HepG2 (cell line): ENCODE measurements around the gene INF2. TPM values are rescaled to one million over a fixed set of nuclear protein-coding genes. Genes with fewer than 3 reads are reported as not detected.
A peak's percentile ranks its signal among the peaks of the same experiment; 100 is the strongest.

Experiments
- ADNP ChIP-seq: sonication (generic); formaldehyde crosslinking; IDR thresholded peaks from 2 replicates; pipeline ENCODE4 v1.4.0; 2020; ENCODE audit warnings: missing genetic modification reagents
- ATF3 ChIP-seq: sonication (generic); formaldehyde crosslinking; IDR thresholded peaks from 2 replicates; pipeline ENCODE4 v1.4.0; 2020; ENCODE audit warnings: missing genetic modification reagents
- ETV6 ChIP-seq: sonication (generic); formaldehyde crosslinking; conservative IDR thresholded peaks from 2 replicates; pipeline ENCODE4 v1.4.0; 2020; ENCODE audit warnings: missing genetic modification reagents
- HDAC6 ChIP-seq: fragments of 200-600 bp; sonication (generic); IDR thresholded peaks from 2 replicates; pipeline ENCODE4 v1.7.0; 2017; ENCODE audit warnings: mild to moderate bottlenecking, antibody characterized with exemption, low read length, low read depth
- KDM4B ChIP-seq: sonication (generic); formaldehyde crosslinking; IDR thresholded peaks from 2 replicates; pipeline ENCODE4 v1.4.0; 2020; ENCODE audit warnings: missing genetic modification reagents
- NR2F6 ChIP-seq, 2 experiments: IDR thresholded peaks; 2 replicates each; pipeline ENCODE4 v1.6.1; 2016; ENCODE audit warnings: antibody characterized with exemption in 1 of 2, mild to moderate bottlenecking in 1 of 2
- PHF8 ChIP-seq: sonication (generic); formaldehyde crosslinking; IDR thresholded peaks from 2 replicates; pipeline ENCODE4 v1.5.0; 2020; ENCODE audit warnings: missing genetic modification reagents
- PRMT3 ChIP-seq: sonication (generic); formaldehyde crosslinking; IDR thresholded peaks from 2 replicates; pipeline ENCODE4 v1.8.1; 2022; ENCODE audit warnings: low read depth, mild to moderate bottlenecking, moderate library complexity, missing genetic modification reagents, borderline replicate concordance
- RFX5 ChIP-seq: IDR thresholded peaks from 2 replicates; pipeline ENCODE4 v1.6.1; 2011; ENCODE audit warnings: low read depth, low read length, improper control_type of control experiment
- SMAD3 ChIP-seq: sonication (generic); formaldehyde crosslinking; IDR thresholded peaks from 2 replicates; pipeline ENCODE4 v1.4.0; 2020; ENCODE audit warnings: missing genetic modification reagents
- SOX5 ChIP-seq: IDR thresholded peaks from 2 replicates; pipeline ENCODE4 v1.6.1; 2016; ENCODE audit warnings: borderline replicate concordance
- TMF1 ChIP-seq: sonication (generic); formaldehyde crosslinking; IDR thresholded peaks from 2 replicates; pipeline ENCODE4 v1.8.1; 2022; ENCODE audit warnings: low read depth, missing genetic modification reagents
- ZBTB44 ChIP-seq: sonication (generic); formaldehyde crosslinking; IDR thresholded peaks from 2 replicates; pipeline ENCODE4 v1.4.0; 2020; ENCODE audit warnings: missing genetic modification reagents
- ZNF101 ChIP-seq: sonication (generic); formaldehyde crosslinking; IDR thresholded peaks from 2 replicates; pipeline ENCODE4 v1.4.0; 2020; ENCODE audit warnings: mild to moderate bottlenecking, low read depth, missing genetic modification reagents, borderline replicate concordance
- ZNF337 ChIP-seq: sonication (generic); formaldehyde crosslinking; IDR thresholded peaks from 2 replicates; pipeline ENCODE4 v1.5.1; 2020; ENCODE audit warnings: missing genetic modification reagents, low read depth, mild to moderate bottlenecking, borderline replicate concordance
- ZNF432 ChIP-seq: sonication (generic); formaldehyde crosslinking; IDR thresholded peaks from 2 replicates; pipeline ENCODE4 v1.5.0; 2020; ENCODE audit warnings: missing genetic modification reagents, mild to moderate bottlenecking, borderline replicate concordance
- ZNF557 ChIP-seq: sonication (generic); formaldehyde crosslinking; IDR thresholded peaks from 2 replicates; pipeline ENCODE4 v1.4.0; 2020; ENCODE audit warnings: missing genetic modification reagents
- ZNF747 ChIP-seq: sonication (generic); formaldehyde crosslinking; IDR thresholded peaks from 2 replicates; pipeline ENCODE4 v1.8.1; 2023; ENCODE audit warnings: missing genetic modification reagents, mild to moderate bottlenecking, borderline replicate concordance
- polyA plus RNA-seq, 8 experiments: library from polyadenylated mRNA; depleted of rRNA in 3 of 8; stranded (reverse) in 7 of 8; unstranded in 1 of 8; fragments of >200 nt; fragmentation: Illumina TruSeq in 4 of 8; extraction: Trizol in 4 of 8; gene quantifications; 2 replicates each; pipeline versions ENCODE4 v1.2.1 to v1.2.3, GENCODE V29; 2011 to 2016; ENCODE audit warnings: low read depth in 4 of 8, missing spikeins in 1 of 8, mixed read lengths in 1 of 8; ENCODE audit not compliant: insufficient read depth in 1 of 8
- total RNA-seq, 5 experiments: library from RNA; depleted of rRNA; stranded (reverse); fragments of >200 nt; fragmentation: Illumina TruSeq; extraction: Trizol; gene quantifications; 2 replicates each; pipeline ENCODE4 v1.2.3, GENCODE V29; 2016; ENCODE audit warnings: low read depth in 1 of 5
- TF ChIP-seq, protein P1 (sequence below): sonication (generic); formaldehyde crosslinking; IDR thresholded peaks from 2 replicates; pipeline ENCODE4 v1.4.0; 2020; ENCODE audit warnings: low read depth, mild to moderate bottlenecking, missing genetic modification reagents
- TF ChIP-seq, protein P2 (sequence below): sonication (generic); formaldehyde crosslinking; IDR thresholded peaks from 2 replicates; pipeline ENCODE4 v1.4.0; 2020; ENCODE audit warnings: missing genetic modification reagents
- TF ChIP-seq, protein P3 (sequence below), 2 experiments: sonication (generic) in 1 of 2; formaldehyde crosslinking in 1 of 2; IDR thresholded peaks; 2 replicates each; pipeline versions ENCODE4 v1.5.1 to v1.6.1; 2011 to 2020; ENCODE audit warnings: borderline replicate concordance in 1 of 2, low read depth in 1 of 2, low read length in 1 of 2, mild to moderate bottlenecking in 1 of 2, missing genetic modification reagents in 1 of 2, moderate library complexity in 1 of 2

Gene INF2
- total and polyA plus RNA-seq, 2 of the 13 experiments (the other 11 are each of a cell fraction or from before 2014, with no cell fraction given), result 16.4 to 26.4 TPM

- TF ChIP-seq ZBTB44 (no peak), PRMT3 (CRISPR knock-in tag) (peak; percentile 92; the same call in 1 of the 2 replicates), PHF8 (peak; percentile 98), NR2F6 (IDR thresholded peaks at IDR 0.05) (no peak), NR2F6 (CRISPR knock-in tag; IDR thresholded peaks at IDR 0.05) (peak; percentile 57), TMF1 (no peak; the same call in 1 of the 2 replicates), ETV6 (0 out of 2 replicates have a peak, but pooled peaks have one; percentile 72), ZNF101 (CRISPR knock-in tag) (no peak), HDAC6 (no peak), SMAD3 (CRISPR knock-in tag) (no peak; the same call in 1 of the 2 replicates), RFX5 (peak; percentile 87), ZNF337 (CRISPR knock-in tag) (no peak), ATF3 (CRISPR knock-in tag) (peak; percentile 27; the same call in 1 of the 2 replicates), KDM4B (peak; percentile 76; the same call in 1 of the 2 replicates), ADNP (CRISPR knock-in tag) (no peak), SOX5 (CRISPR knock-in tag) (peak; percentile 16), ZNF747 (CRISPR knock-in tag) (0 out of 2 replicates have a peak, but pooled peaks have one; percentile 46), ZNF557 (CRISPR knock-in tag) (no peak), ZNF432 (CRISPR knock-in tag) (peak; percentile 89; the same call in 1 of the 2 replicates)
- TF ChIP-seq, protein P1, sequence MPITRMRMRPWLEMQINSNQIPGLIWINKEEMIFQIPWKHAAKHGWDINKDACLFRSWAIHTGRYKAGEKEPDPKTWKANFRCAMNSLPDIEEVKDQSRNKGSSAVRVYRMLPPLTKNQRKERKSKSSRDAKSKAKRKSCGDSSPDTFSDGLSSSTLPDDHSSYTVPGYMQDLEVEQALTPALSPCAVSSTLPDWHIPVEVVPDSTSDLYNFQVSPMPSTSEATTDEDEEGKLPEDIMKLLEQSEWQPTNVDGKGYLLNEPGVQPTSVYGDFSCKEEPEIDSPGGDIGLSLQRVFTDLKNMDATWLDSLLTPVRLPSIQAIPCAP (CRISPR knock-in tag), result peak; percentile 49; the same call in 1 of the 2 replicates
- TF ChIP-seq, protein P2, sequence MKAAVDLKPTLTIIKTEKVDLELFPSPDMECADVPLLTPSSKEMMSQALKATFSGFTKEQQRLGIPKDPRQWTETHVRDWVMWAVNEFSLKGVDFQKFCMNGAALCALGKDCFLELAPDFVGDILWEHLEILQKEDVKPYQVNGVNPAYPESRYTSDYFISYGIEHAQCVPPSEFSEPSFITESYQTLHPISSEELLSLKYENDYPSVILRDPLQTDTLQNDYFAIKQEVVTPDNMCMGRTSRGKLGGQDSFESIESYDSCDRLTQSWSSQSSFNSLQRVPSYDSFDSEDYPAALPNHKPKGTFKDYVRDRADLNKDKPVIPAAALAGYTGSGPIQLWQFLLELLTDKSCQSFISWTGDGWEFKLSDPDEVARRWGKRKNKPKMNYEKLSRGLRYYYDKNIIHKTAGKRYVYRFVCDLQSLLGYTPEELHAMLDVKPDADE (CRISPR knock-in tag), result peak; percentile 79; the same call in 1 of the 2 replicates
- TF ChIP-seq, protein P3, sequence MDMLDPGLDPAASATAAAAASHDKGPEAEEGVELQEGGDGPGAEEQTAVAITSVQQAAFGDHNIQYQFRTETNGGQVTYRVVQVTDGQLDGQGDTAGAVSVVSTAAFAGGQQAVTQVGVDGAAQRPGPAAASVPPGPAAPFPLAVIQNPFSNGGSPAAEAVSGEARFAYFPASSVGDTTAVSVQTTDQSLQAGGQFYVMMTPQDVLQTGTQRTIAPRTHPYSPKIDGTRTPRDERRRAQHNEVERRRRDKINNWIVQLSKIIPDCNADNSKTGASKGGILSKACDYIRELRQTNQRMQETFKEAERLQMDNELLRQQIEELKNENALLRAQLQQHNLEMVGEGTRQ (IDR thresholded peaks at IDR 0.05; ENCODE audit: low read depth, low read length), result no peak
- TF ChIP-seq, protein P3 (CRISPR knock-in tag; IDR thresholded peaks at IDR 0.05; ENCODE audit: borderline replicate concordance), result 0 out of 2 replicates have a peak, but pooled peaks have one; percentile 50
Measured at GRCh38 chr14:104752735-104753527, 63.5 kb downstream of the INF2 start, which contains the start of gene SIVA1 (continued).
